Osteocyte (in vitro differentiated cells): Measurements from ENCODE around the gene CADM2. TPM values are rescaled to one million over a fixed set of nuclear protein-coding genes. Genes with fewer than 3 reads are reported as not detected.

Experiments
- DNase-seq: peaks from one replicate; pipeline ENCODE4 v3.0.0; 2021; ENCODE audit warnings: mixed read lengths; ENCODE audit not compliant: unreplicated experiment; ENCODE audit errors: extremely low spot score
- H3K27ac Mint-ChIP-seq: one replicate; pipeline ENCODE4 v1.8.0; 2021; ENCODE audit warnings: mild to moderate bottlenecking, mixed read lengths; ENCODE audit not compliant: unreplicated experiment
- H3K27me3 Mint-ChIP-seq: one replicate; pipeline ENCODE4 v1.8.0; 2021; ENCODE audit warnings: mixed read lengths; ENCODE audit not compliant: unreplicated experiment
- H3K36me3 Mint-ChIP-seq: one replicate; pipeline ENCODE4 v1.8.0; 2021; ENCODE audit warnings: mixed read lengths; ENCODE audit not compliant: unreplicated experiment
- H3K4me1 Mint-ChIP-seq: one replicate; pipeline ENCODE4 v1.8.0; 2021; ENCODE audit warnings: mixed read lengths; ENCODE audit not compliant: unreplicated experiment
- H3K4me3 Mint-ChIP-seq: one replicate; pipeline ENCODE4 v1.8.0; 2021; ENCODE audit warnings: mild to moderate bottlenecking, moderate library complexity, mixed read lengths; ENCODE audit not compliant: unreplicated experiment
- H3K9me3 Mint-ChIP-seq: one replicate; pipeline ENCODE4 v1.8.0; 2021; ENCODE audit warnings: mixed read lengths; ENCODE audit not compliant: unreplicated experiment
- CTCF ChIP-seq: fragments of 200-600 bp; sonication (generic); IDR thresholded peaks from 2 replicates; pipeline ENCODE4 v1.5.0; 2021; ENCODE audit warnings: antibody characterized with exemption, mild to moderate bottlenecking, moderate library complexity
- total RNA-seq: library from RNA; stranded (reverse); gene quantifications from 2 replicates; pipeline ENCODE4 v1.2.1, GENCODE V29; 2021

Gene CADM2
- total RNA-seq, 1 donor from 2014 or later: 1.5 TPM

GRCh38 chr3:85725809-85726208, 767.0 kb downstream of the CADM2 start:
- TF ChIP-seq CTCF: no peak
- Mint-ChIP-seq H3K4me1 (no peaks in the 10 kb centered on the region), H3K27me3 (peaks cover 2% of the 10 kb centered on the region), H3K4me3 (no peak overlapping the region), H3K27ac (no peak overlapping the region), H3K36me3 (no peaks in the 10 kb centered on the region), H3K9me3 (no peaks in the 10 kb centered on the region)
- no peak for DNase-seq

- TF ChIP-seq CTCF: no peak
- no peaks in the 10 kb centered on the region for H3K9me3 Mint-ChIP-seq
- H3K4me3 Mint-ChIP-seq: no peak overlapping the region
- H3K27ac Mint-ChIP-seq: no peak overlapping the region
- no peak for DNase-seq
- peaks cover 2% of the 10 kb centered on the region for H3K27me3 Mint-ChIP-seq
- H3K36me3 Mint-ChIP-seq: no peaks in the 10 kb centered on the region
- H3K4me1 Mint-ChIP-seq: no peaks in the 10 kb centered on the region
These were observed 767.5 kb downstream of the CADM2 start for GRCh38 chr3:85726241-85726640.

GRCh38 chr3:85737846-85738245, 779.1 kb downstream of the CADM2 start:
- Mint-ChIP-seq H3K9me3 (no peaks in the 10 kb centered on the region), H3K4me3 (no peak overlapping the region), H3K36me3 (no peaks in the 10 kb centered on the region), H3K27me3 (peaks cover 3% of the 10 kb centered on the region), H3K27ac (no peak overlapping the region), H3K4me1 (no peaks in the 10 kb centered on the region)
- TF ChIP-seq CTCF: no peak
- DNase-seq: no peak

GRCh38 chr3:85740561-85740960, 781.8 kb downstream of the CADM2 start:
- H3K4me3 Mint-ChIP-seq: no peak overlapping the region
- H3K9me3 Mint-ChIP-seq: no peaks in the 10 kb centered on the region
- H3K36me3 Mint-ChIP-seq: no peaks in the 10 kb centered on the region
- TF ChIP-seq CTCF: no peak
- no peaks in the 10 kb centered on the region for H3K4me1 Mint-ChIP-seq
- DNase-seq: no peak
- H3K27ac Mint-ChIP-seq: no peak overlapping the region
- H3K27me3 Mint-ChIP-seq: peaks cover 3% of the 10 kb centered on the region

GRCh38 chr3:85758442-85758841, 799.7 kb downstream of the CADM2 start:
- H3K4me1 Mint-ChIP-seq: no peaks in the 10 kb centered on the region

More at GRCh38 chr3:85758442-85758841, 799.7 kb downstream of the CADM2 start:
- no peaks in the 10 kb centered on the region for H3K36me3 Mint-ChIP-seq
- H3K9me3 Mint-ChIP-seq: no peaks in the 10 kb centered on the region
- H3K27ac Mint-ChIP-seq: no peak overlapping the region
- no peak for TF ChIP-seq CTCF
- no peak overlapping the region for H3K4me3 Mint-ChIP-seq
- peaks cover 3% of the 10 kb centered on the region for H3K27me3 Mint-ChIP-seq
- no peak for DNase-seq
